OCI-LY1 (cell line): ENCODE data around the gene VMP1.
A peak's percentile ranks its signal among the peaks of the same experiment; 100 is the strongest.

Experiments used
- H2AFZ ChIP-seq: fragments of 200-600 bp; sonication (generic), shearing (Covaris generic); 2 replicates; pipeline ENCODE4 v1.6.0; 2014; ENCODE audit warnings: antibody characterized with exemption, mild to moderate bottlenecking, low read length
- H3F3A ChIP-seq: fragments of 200-600 bp; sonication (generic), shearing (Covaris generic); 2 replicates; pipeline ENCODE4 v1.6.0; 2014; ENCODE audit warnings: mild to moderate bottlenecking, antibody characterized with exemption, low read length, moderate library complexity; ENCODE audit not compliant: insufficient read depth
- H3K27ac ChIP-seq: fragments of 200-600 bp; sonication (generic); 2 replicates; pipeline ENCODE4 v1.5.1; 2014; ENCODE audit warnings: low read length, mixed run types, mild to moderate bottlenecking, low read depth; ENCODE audit not compliant: poor library complexity, severe bottlenecking
- H3K27me3 ChIP-seq: fragments of 200-600 bp; sonication (generic); 2 replicates; pipeline ENCODE4 v1.6.0; 2014; ENCODE audit warnings: antibody characterized with exemption, mild to moderate bottlenecking, low read length, moderate library complexity; ENCODE audit not compliant: insufficient read depth
- H3K36me3 ChIP-seq: fragments of 200-600 bp; sonication (generic); 2 replicates; pipeline ENCODE4 v1.6.1; 2014; ENCODE audit warnings: mild to moderate bottlenecking, antibody characterized with exemption, low read length, moderate library complexity, mixed read lengths; ENCODE audit not compliant: insufficient read depth
- H3K4me1 ChIP-seq: fragments of 200-600 bp; sonication (generic); 2 replicates; pipeline ENCODE4 v1.5.1; 2014; ENCODE audit warnings: mild to moderate bottlenecking, low read length, moderate library complexity; ENCODE audit not compliant: insufficient read depth, severe bottlenecking
- H3K4me2 ChIP-seq: fragments of 200-600 bp; sonication (generic), shearing (Covaris generic); 2 replicates; pipeline ENCODE4 v1.6.1; 2014; ENCODE audit warnings: low read length
- H3K4me3 ChIP-seq: fragments of 200-600 bp; sonication (generic); 2 replicates; pipeline ENCODE4 v1.5.1; 2014; ENCODE audit warnings: low read length, low read depth, mild to moderate bottlenecking, mixed read lengths; ENCODE audit not compliant: poor library complexity, severe bottlenecking
- H3K79me2 ChIP-seq: fragments of 200-600 bp; shearing (Covaris generic); 2 replicates; pipeline ENCODE4 v1.6.1; 2016; ENCODE audit warnings: mixed run types, low read length, mixed read lengths; ENCODE audit not compliant: insufficient read depth
- H3K9ac ChIP-seq: fragments of 200-600 bp; sonication (generic), shearing (Covaris generic); 2 replicates; pipeline ENCODE4 v1.6.1; 2014; ENCODE audit warnings: mild to moderate bottlenecking, low read length, mixed read lengths
- H3K9me2 ChIP-seq: fragments of 200-600 bp; sonication (generic), shearing (Covaris generic); 2 replicates; pipeline ENCODE4 v1.6.1; 2014; ENCODE audit warnings: low read depth, mild to moderate bottlenecking, low read length, mixed read lengths
- H3K9me3 ChIP-seq: fragments of 200-600 bp; shearing (Covaris generic); 2 replicates; pipeline ENCODE4 v1.6.1; 2014; ENCODE audit warnings: low read length, mixed read lengths
- H4K20me1 ChIP-seq: fragments of 200-600 bp; sonication (generic), shearing (Covaris generic); 2 replicates; pipeline ENCODE4 v1.6.0; 2016; ENCODE audit warnings: mild to moderate bottlenecking, low read length; ENCODE audit not compliant: insufficient read depth
- CTCF ChIP-seq: fragments of 200-600 bp; sonication (generic), shearing (Covaris generic); IDR thresholded peaks from 2 replicates; pipeline ENCODE4 v1.5.1; 2017; ENCODE audit warnings: mild to moderate bottlenecking, antibody characterized with exemption, low read length, moderate library complexity, mixed read lengths
- EZH2 ChIP-seq: fragments of 200-600 bp; sonication (generic), shearing (Covaris generic); IDR thresholded peaks from 2 replicates; pipeline ENCODE4 v1.8.0; 2017; ENCODE audit warnings: borderline replicate concordance, mixed run types, mild to moderate bottlenecking, antibody characterized with exemption, low read length, moderate library complexity, mixed read lengths

VMP1 gene

GRCh38 chr17:59745040-59745439 is 37.6 kb downstream of the VMP1 start:
- no peaks in the 10 kb centered on the region for H4K20me1 ChIP-seq
- peaks cover 9% of the 10 kb centered on the region for H3K36me3 ChIP-seq
- H3K4me1 ChIP-seq = peaks cover 9% of the 10 kb centered on the region
- H3K4me3 ChIP-seq = no peak overlapping the region
- H3K9ac ChIP-seq = no peak overlapping the region
- TF ChIP-seq EZH2 (no peak), CTCF (no peak)
- no peaks in the 10 kb centered on the region for H3K9me2 ChIP-seq
- no peaks in the 10 kb centered on the region for H3K79me2 ChIP-seq
- H3K9me3 ChIP-seq = peaks cover 3% of the 10 kb centered on the region; the same call in 1 of the 2 replicates
- H3K27ac ChIP-seq = no peak overlapping the region
- no peaks in the 10 kb centered on the region for H3F3A ChIP-seq
- H2AFZ ChIP-seq = no peak overlapping the region
- no peak overlapping the region for H3K4me2 ChIP-seq
- no peaks in the 10 kb centered on the region for H3K27me3 ChIP-seq

- Histone ChIP-seq H3K36me3 (peaks cover 9% of the 10 kb centered on the region), H3K27ac (no peak overlapping the region), H3K4me3 (no peak overlapping the region), H3K79me2 (no peaks in the 10 kb centered on the region), H2AFZ (no peak overlapping the region), H3F3A (0 out of 2 replicates have a peak, but pooled peaks cover under 1% of the 10 kb centered on the region), H4K20me1 (no peaks in the 10 kb centered on the region), H3K27me3 (no peaks in the 10 kb centered on the region), H3K9me2 (no peaks in the 10 kb centered on the region), H3K9me3 (peaks cover 3% of the 10 kb centered on the region; the same call in 1 of the 2 replicates), H3K4me1 (peaks cover 21% of the 10 kb centered on the region), H3K9ac (no peak overlapping the region), H3K4me2 (no peak overlapping the region)
- TF ChIP-seq CTCF = peak; percentile 72
- no peak for TF ChIP-seq EZH2
Measured at GRCh38 chr17:59746849-59747445, 39.5 kb downstream of the VMP1 start.

- no peak overlapping the region for H2AFZ ChIP-seq
- peaks cover 24% of the 10 kb centered on the region for H3K4me1 ChIP-seq
- H4K20me1 ChIP-seq = no peaks in the 10 kb centered on the region
- H3K27ac ChIP-seq = no peak overlapping the region
- no peak overlapping the region for H3K4me3 ChIP-seq
- no peaks in the 10 kb centered on the region for H3K9me3 ChIP-seq
- TF ChIP-seq CTCF (no peak), EZH2 (no peak)
- no peaks in the 10 kb centered on the region for H3K79me2 ChIP-seq
- H3K9ac ChIP-seq = no peak overlapping the region
- 0 out of 2 replicates have a peak, but pooled peaks cover 8% of the 10 kb centered on the region for H3F3A ChIP-seq
- H3K4me2 ChIP-seq = no peak overlapping the region
- H3K36me3 ChIP-seq = no peaks in the 10 kb centered on the region
- H3K27me3 ChIP-seq = no peaks in the 10 kb centered on the region
- H3K9me2 ChIP-seq = no peaks in the 10 kb centered on the region
Measured at GRCh38 chr17:59748591-59748990, 41.1 kb downstream of the VMP1 start.
